Right renal cortex interstitium (tissue), 3 donors: Measurements from ENCODE around the gene PATJ. TPM values are rescaled to one million over a fixed set of nuclear protein-coding genes. Genes with fewer than 3 reads are reported as not detected.

Experiments
- DNase-seq, 3 donors: peaks; one replicate each; pipeline ENCODE4 v3.0.0-alpha.2; 2013; ENCODE audit warnings: low read depth in 3 of 3, low spot score in 2 of 3
- polyA plus RNA-seq, 3 donors: library from polyadenylated mRNA; unstranded; fragments of 120-200 nt; gene quantifications; one replicate each; pipeline ENCODE4 v1.2.1, GENCODE V29; 2013; ENCODE audit not compliant: insufficient read length in 3 of 3

Gene PATJ
- polyA plus RNA-seq, 3 donors, result 42.6 to 46.5 (median 42.9) TPM

GRCh38 chr1:61978796-61979195, 236.5 kb downstream of the PATJ start:
- DNase-seq, result no peak

- DNase-seq, result no peak
These were observed 237.4 kb downstream of the PATJ start for GRCh38 chr1:61979729-61980128.

GRCh38 chr1:61980561-61980960, 238.3 kb downstream of the PATJ start:
- DNase-seq, result no peak

- no peak for DNase-seq
These were observed 239.8 kb downstream of the PATJ start for GRCh38 chr1:61981870-61982660.

GRCh38 chr1:61983236-61983635, 241.0 kb downstream of the PATJ start:
- no peak for DNase-seq

GRCh38 chr1:61992257-61992656, 250.0 kb downstream of the PATJ start:
- no peak for DNase-seq

GRCh38 chr1:61993331-61993961, 251.2 kb downstream of the PATJ start:
- no peak for DNase-seq

GRCh38 chr1:61995641-61996040, 253.4 kb downstream of the PATJ start:
- no peak for DNase-seq

- DNase-seq, result no peak
These were observed 254.8 kb downstream of the PATJ start for GRCh38 chr1:61997123-61997522.

- no peak for DNase-seq
These were observed 261.5 kb downstream of the PATJ start for GRCh38 chr1:62003777-62004176.

- DNase-seq, result no peak
These were observed 264.4 kb downstream of the PATJ start for GRCh38 chr1:62006690-62007089.

GRCh38 chr1:62011006-62011405, 268.7 kb downstream of the PATJ start:
- DNase-seq, result no peak

GRCh38 chr1:62012095-62012494, 269.8 kb downstream of the PATJ start:
- no peak for DNase-seq

GRCh38 chr1:62012836-62013235, 270.6 kb downstream of the PATJ start:
- no peak for DNase-seq

- DNase-seq, result no peak
These were observed 271.0 kb downstream of the PATJ start for GRCh38 chr1:62013264-62013663.

GRCh38 chr1:62022382-62022983, 280.2 kb downstream of the PATJ start:
- no peak for DNase-seq

GRCh38 chr1:62024690-62025089, 282.4 kb downstream of the PATJ start:
- DNase-seq, result no peak

- DNase-seq, result no peak
These were observed 282.9 kb downstream of the PATJ start for GRCh38 chr1:62025154-62025553.

- no peak for DNase-seq
These were observed 283.6 kb downstream of the PATJ start for GRCh38 chr1:62025892-62026291.

GRCh38 chr1:62029704-62030103, 287.4 kb downstream of the PATJ start:
- DNase-seq, result no peak

GRCh38 chr1:62034790-62035189, 292.5 kb downstream of the PATJ start:
- no peak for DNase-seq

- no peak for DNase-seq
These were observed 295.0 kb downstream of the PATJ start for GRCh38 chr1:62037274-62037673.
